PC-9 (cell line): ENCODE measurements around the gene CNTF.

Experiments
- EZH2 ChIP-seq: fragments of 200-600 bp; sonication (generic); IDR thresholded peaks from 2 replicates; pipeline ENCODE4 v1.8.0; 2017; ENCODE audit warnings: antibody characterized with exemption, low read depth
- TF ChIP-seq, protein P1 (sequence below): fragments of 200-600 bp; sonication (generic); conservative IDR thresholded peaks from 2 replicates; pipeline ENCODE4 v1.6.1; 2017; ENCODE audit warnings: mixed run types, antibody characterized with exemption, mild to moderate bottlenecking, moderate library complexity

DNA sequence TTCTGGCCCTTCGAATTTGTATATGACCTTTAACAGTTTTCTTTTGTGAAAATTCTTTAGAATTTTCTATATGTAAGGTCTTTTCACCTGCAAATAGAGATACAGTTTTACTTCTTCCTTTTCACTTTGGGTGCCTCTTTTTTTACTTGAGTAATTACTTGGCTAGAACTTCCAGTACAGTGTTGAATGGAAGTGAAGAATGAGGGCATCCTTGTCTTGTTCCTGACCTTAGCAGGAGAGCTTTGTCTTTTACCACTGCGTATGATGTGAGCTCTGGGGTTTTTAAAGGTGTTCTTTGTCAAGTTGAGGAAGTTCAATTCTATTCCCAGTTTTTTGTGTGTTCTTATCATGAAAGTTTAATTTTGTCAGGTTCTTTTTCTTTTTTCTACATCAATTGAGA lies 22.0 kb upstream of the CNTF start:
- TF ChIP-seq, protein P1, sequence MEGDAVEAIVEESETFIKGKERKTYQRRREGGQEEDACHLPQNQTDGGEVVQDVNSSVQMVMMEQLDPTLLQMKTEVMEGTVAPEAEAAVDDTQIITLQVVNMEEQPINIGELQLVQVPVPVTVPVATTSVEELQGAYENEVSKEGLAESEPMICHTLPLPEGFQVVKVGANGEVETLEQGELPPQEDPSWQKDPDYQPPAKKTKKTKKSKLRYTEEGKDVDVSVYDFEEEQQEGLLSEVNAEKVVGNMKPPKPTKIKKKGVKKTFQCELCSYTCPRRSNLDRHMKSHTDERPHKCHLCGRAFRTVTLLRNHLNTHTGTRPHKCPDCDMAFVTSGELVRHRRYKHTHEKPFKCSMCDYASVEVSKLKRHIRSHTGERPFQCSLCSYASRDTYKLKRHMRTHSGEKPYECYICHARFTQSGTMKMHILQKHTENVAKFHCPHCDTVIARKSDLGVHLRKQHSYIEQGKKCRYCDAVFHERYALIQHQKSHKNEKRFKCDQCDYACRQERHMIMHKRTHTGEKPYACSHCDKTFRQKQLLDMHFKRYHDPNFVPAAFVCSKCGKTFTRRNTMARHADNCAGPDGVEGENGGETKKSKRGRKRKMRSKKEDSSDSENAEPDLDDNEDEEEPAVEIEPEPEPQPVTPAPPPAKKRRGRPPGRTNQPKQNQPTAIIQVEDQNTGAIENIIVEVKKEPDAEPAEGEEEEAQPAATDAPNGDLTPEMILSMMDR, result no peak
- no peak for TF ChIP-seq EZH2
